ENCODE data around the gene EDEM3.
"Not testable (repeated sequence)": the region's sequence is repeated elsewhere in the genome, so short reads cannot be mapped to it uniquely, and the experiment has no call there.

EDEM3 gene

GRCh38 chr1:184770181-184770979 is 15.7 kb upstream of the EDEM3 start:
- DNase-seq (ENCODE audit: low read depth in 2 of 2), result no peak
- no peak overlapping the region for H3K4me3 ChIP-seq (replicated peaks in 1 of 2; ENCODE audit: low read depth in 2 of 2, low read length in 2 of 2)
- no peak for TF ChIP-seq CTCF (IDR thresholded peaks at IDR 0.05; ENCODE audit: low read depth, low read length)

- no peak for TF ChIP-seq CTCF (IDR thresholded peaks at IDR 0.05; ENCODE audit: low read depth, low read length)
- no peak for DNase-seq (ENCODE audit: low read depth in 2 of 2)
- no peak overlapping the region for H3K4me3 ChIP-seq (replicated peaks in 1 of 2; ENCODE audit: low read depth in 2 of 2, low read length in 2 of 2)
Observed at GRCh38 chr1:184769241-184769640, 14.6 kb upstream of the EDEM3 start.

GRCh38 chr1:184768467-184768866 is 13.8 kb upstream of the EDEM3 start:
- no peak overlapping the region for H3K4me3 ChIP-seq (replicated peaks in 1 of 2; ENCODE audit: low read depth in 2 of 2, low read length in 2 of 2)
- no peak for DNase-seq (ENCODE audit: low read depth in 2 of 2)
- TF ChIP-seq CTCF (IDR thresholded peaks at IDR 0.05; ENCODE audit: low read depth, low read length), result no peak

- no peak for TF ChIP-seq CTCF (IDR thresholded peaks at IDR 0.05; ENCODE audit: low read depth, low read length)
- no peak overlapping the region for H3K4me3 ChIP-seq (replicated peaks in 1 of 2; ENCODE audit: low read depth in 2 of 2, low read length in 2 of 2)
- DNase-seq (ENCODE audit: low read depth in 2 of 2), result no peak
Observed at GRCh38 chr1:184767591-184767990, 12.9 kb upstream of the EDEM3 start.

- H3K4me3 ChIP-seq (replicated peaks in 1 of 2; ENCODE audit: low read depth in 2 of 2, low read length in 2 of 2), result no peak overlapping the region
- no peak for TF ChIP-seq CTCF (IDR thresholded peaks at IDR 0.05; ENCODE audit: low read depth, low read length)
- no peak for DNase-seq (ENCODE audit: low read depth in 2 of 2)
Observed at GRCh38 chr1:184764483-184764882, 9.8 kb upstream of the EDEM3 start.

- DNase-seq (ENCODE audit: low read depth in 2 of 2); H3K4me3 ChIP-seq (replicated peaks in 1 of 2; ENCODE audit: low read depth in 2 of 2, low read length in 2 of 2): not testable (repeated sequence)
Observed at GRCh38 chr1:184763520-184763919, 8.9 kb upstream of the EDEM3 start.

GRCh38 chr1:184761969-184762485 is 7.4 kb upstream of the EDEM3 start:
- DNase-seq (ENCODE audit: low read depth in 2 of 2), result no peak
- TF ChIP-seq CTCF (IDR thresholded peaks at IDR 0.05; ENCODE audit: low read depth, low read length), result no peak
- no peak overlapping the region for H3K4me3 ChIP-seq (replicated peaks in 1 of 2; ENCODE audit: low read depth in 2 of 2, low read length in 2 of 2)

Data from cardiac fibroblast (primary cell).